Esophagus muscularis mucosa (tissue), 4 donors: ENCODE data around the gene ATAD1.

Experiments used
- EP300 ChIP-seq: sonication (generic); formaldehyde crosslinking; IDR thresholded peaks from one replicate; pipeline ENCODE4 v1.6.1; 2017; ENCODE audit warnings: antibody characterized with exemption
- POLR2A ChIP-seq: fragments of 450-650 bp; IDR thresholded peaks from one replicate; pipeline ENCODE4 v1.6.1; 2017; ENCODE audit warnings: antibody characterized with exemption, moderate library complexity, mild to moderate bottlenecking, low read depth
- POLR2AphosphoS5 ChIP-seq, 2 donors: sonication (generic); formaldehyde crosslinking; IDR thresholded peaks; one replicate each; pipeline ENCODE4 v1.6.1; 2017; ENCODE audit warnings: antibody characterized with exemption in 2 of 2
- TF ChIP-seq, protein P1 (sequence below), 3 experiments: fragments of 200-600 bp in 2 of 3; fragments of 450-650 bp in 1 of 3; sonication (generic) in 2 of 3; IDR thresholded peaks; one replicate each; pipeline ENCODE4 v1.5.1; 2017 to 2019; ENCODE audit warnings: antibody characterized with exemption in 3 of 3, mild to moderate bottlenecking in 2 of 3, moderate library complexity in 1 of 3

DNA sequence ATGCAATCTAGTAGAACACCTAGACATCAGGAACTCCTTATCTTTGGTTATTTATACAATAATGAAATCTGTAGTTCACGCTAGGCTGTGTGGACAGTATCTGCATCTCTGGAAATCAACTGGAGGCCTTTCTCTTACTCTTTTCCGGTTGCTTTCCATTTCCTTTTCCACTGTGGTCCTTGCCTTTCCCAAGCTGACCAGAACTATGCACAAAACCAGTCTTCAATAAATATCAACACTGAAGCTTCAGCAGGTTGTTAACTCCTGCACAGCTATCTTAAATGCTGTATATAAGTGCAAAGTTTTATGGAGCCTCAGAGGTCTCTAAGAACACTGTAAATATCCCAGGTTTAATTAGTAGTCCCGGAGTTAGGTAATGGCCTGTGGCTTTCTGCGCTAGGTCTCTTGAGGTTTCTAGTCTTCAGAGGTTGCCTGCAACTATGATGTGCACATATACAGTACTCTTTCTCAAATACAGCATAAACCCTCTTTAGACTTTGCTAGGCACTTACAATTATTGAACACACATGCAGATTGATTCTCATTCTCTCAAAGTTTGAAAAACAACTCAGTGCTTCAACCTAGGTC lies 42.9 kb upstream of the ATAD1 start:
- TF ChIP-seq, protein P1, sequence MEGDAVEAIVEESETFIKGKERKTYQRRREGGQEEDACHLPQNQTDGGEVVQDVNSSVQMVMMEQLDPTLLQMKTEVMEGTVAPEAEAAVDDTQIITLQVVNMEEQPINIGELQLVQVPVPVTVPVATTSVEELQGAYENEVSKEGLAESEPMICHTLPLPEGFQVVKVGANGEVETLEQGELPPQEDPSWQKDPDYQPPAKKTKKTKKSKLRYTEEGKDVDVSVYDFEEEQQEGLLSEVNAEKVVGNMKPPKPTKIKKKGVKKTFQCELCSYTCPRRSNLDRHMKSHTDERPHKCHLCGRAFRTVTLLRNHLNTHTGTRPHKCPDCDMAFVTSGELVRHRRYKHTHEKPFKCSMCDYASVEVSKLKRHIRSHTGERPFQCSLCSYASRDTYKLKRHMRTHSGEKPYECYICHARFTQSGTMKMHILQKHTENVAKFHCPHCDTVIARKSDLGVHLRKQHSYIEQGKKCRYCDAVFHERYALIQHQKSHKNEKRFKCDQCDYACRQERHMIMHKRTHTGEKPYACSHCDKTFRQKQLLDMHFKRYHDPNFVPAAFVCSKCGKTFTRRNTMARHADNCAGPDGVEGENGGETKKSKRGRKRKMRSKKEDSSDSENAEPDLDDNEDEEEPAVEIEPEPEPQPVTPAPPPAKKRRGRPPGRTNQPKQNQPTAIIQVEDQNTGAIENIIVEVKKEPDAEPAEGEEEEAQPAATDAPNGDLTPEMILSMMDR (IDR thresholded peaks at IDR 0.05) = no peak
- TF ChIP-seq EP300 (no peak), POLR2A (no peak), POLR2AphosphoS5 (IDR thresholded peaks at IDR 0.05) (no peak)
